Esophagus (tissue), 2 donors: Measurements from ENCODE around the gene ATXN1. TPM values are rescaled to one million over a fixed set of nuclear protein-coding genes. Genes with fewer than 3 reads are reported as not detected.

ENCODE experiments used
- H3K27ac ChIP-seq, 2 donors: one replicate each; pipeline ENCODE4 v1.5.1; 2013; ENCODE audit warnings: low read depth in 2 of 2, mild to moderate bottlenecking in 2 of 2, inconsistent platforms in 1 of 2, low read length in 1 of 2, moderate library complexity in 1 of 2
- H3K27me3 ChIP-seq, 2 donors: one replicate each; pipeline ENCODE4 v1.6.1; 2013; ENCODE audit warnings: low read length in 2 of 2, control low read depth in 1 of 2, mild to moderate bottlenecking in 1 of 2; ENCODE audit not compliant: insufficient read depth in 2 of 2, control insufficient read depth in 1 of 2
- H3K36me3 ChIP-seq, 2 donors: one replicate each; pipeline ENCODE4 v1.6.1; 2013; ENCODE audit warnings: low read length in 1 of 2; ENCODE audit not compliant: control insufficient read depth in 2 of 2, insufficient read depth in 2 of 2
- H3K4me1 ChIP-seq, 2 donors: one replicate each; pipeline ENCODE4 v1.6.1; 2013; ENCODE audit warnings: low read length in 1 of 2; ENCODE audit not compliant: control insufficient read depth in 2 of 2, insufficient read depth in 2 of 2
- H3K4me3 ChIP-seq, 2 donors: one replicate each; pipeline ENCODE4 v1.5.1; 2013; ENCODE audit warnings: low read length in 2 of 2, mild to moderate bottlenecking in 2 of 2, low read depth in 1 of 2, moderate library complexity in 1 of 2
- H3K9me3 ChIP-seq, 2 donors: one replicate each; pipeline ENCODE4 v1.6.1; 2013; ENCODE audit warnings: mild to moderate bottlenecking in 2 of 2, low read depth in 1 of 2, low read length in 1 of 2, moderate library complexity in 1 of 2; ENCODE audit not compliant: control insufficient read depth in 2 of 2, insufficient read depth in 1 of 2
- WGBS, 2 donors: extraction: QIAGEN DNeasy Blood & Tissue Kit; methylation state at CpG; one replicate each; pipeline ENCODE4 v1.1.7; 2013; 5-methylcytosine and 5-hydroxymethylcytosine counted together
- polyA plus RNA-seq, 2 donors: library from polyadenylated mRNA; stranded (reverse); fragments of 200-250 nt; gene quantifications; one replicate each; pipeline ENCODE4 v1.2.3, GENCODE V29; 2013
- donor health status: healthy with polysubstance abuse.
- donor health status: Bipolar disorder and iron deficiency.

Gene ATXN1
- polyA plus RNA-seq, 2 donors, result 4.3 to 8.8 TPM

GRCh38 chr6:16355238-16355637 is 406.0 kb downstream of the ATXN1 start:
- Histone ChIP-seq H3K4me3 (no peak overlapping the region), H3K9me3 (no peaks in the 10 kb centered on the region), H3K4me1 (peaks cover 0 to 5% of the 10 kb centered on the region in 2 donors), H3K36me3 (no peaks in the 10 kb centered on the region), H3K27ac (no peak overlapping the region), H3K27me3 (no peaks in the 10 kb centered on the region)
- 69 to 77% methylated on average over 9 of the region's 9 CpGs for WGBS, 2 donors

- Histone ChIP-seq H3K4me3 (no peak overlapping the region), H3K36me3 (no peaks in the 10 kb centered on the region), H3K27ac (no peak overlapping the region), H3K27me3 (no peaks in the 10 kb centered on the region), H3K4me1 (peaks cover 0 to 5% of the 10 kb centered on the region in 2 donors), H3K9me3 (no peaks in the 10 kb centered on the region)
- WGBS, 2 donors, result 79 to 80% methylated on average over 1 of the region's 1 CpG
These were observed 406.6 kb downstream of the ATXN1 start for GRCh38 chr6:16354692-16355091.

- Histone ChIP-seq H3K4me1 (no peaks in the 10 kb centered on the region), H3K4me3 (no peak overlapping the region), H3K9me3 (no peaks in the 10 kb centered on the region), H3K36me3 (no peaks in the 10 kb centered on the region), H3K27me3 (no peaks in the 10 kb centered on the region), H3K27ac (no peak overlapping the region)
- WGBS, 2 donors, result 95 to 96% methylated on average over 19 of the region's 19 CpGs
These were observed 408.3 kb downstream of the ATXN1 start for GRCh38 chr6:16352821-16353438.

- Histone ChIP-seq H3K4me1 (no peaks in the 10 kb centered on the region), H3K36me3 (no peaks in the 10 kb centered on the region), H3K4me3 (no peak overlapping the region), H3K27ac (peak overlapping the region in 1 of 2 donors; percentile 17), H3K9me3 (no peaks in the 10 kb centered on the region), H3K27me3 (no peaks in the 10 kb centered on the region)
- 57 to 66% methylated on average over 5 of the region's 5 CpGs for WGBS, 2 donors
These were observed 409.0 kb downstream of the ATXN1 start for GRCh38 chr6:16352258-16352635.

- Histone ChIP-seq H3K4me1 (no peaks in the 10 kb centered on the region), H3K4me3 (no peak overlapping the region), H3K27ac (no peak overlapping the region), H3K27me3 (no peaks in the 10 kb centered on the region), H3K36me3 (no peaks in the 10 kb centered on the region), H3K9me3 (no peaks in the 10 kb centered on the region)
- WGBS, 2 donors, result 76 to 79% methylated on average over 2 of the region's 2 CpGs
These were observed 411.7 kb downstream of the ATXN1 start for GRCh38 chr6:16349544-16349943.

GRCh38 chr6:16346831-16347230 is 414.4 kb downstream of the ATXN1 start:
- H3K27ac ChIP-seq, result no peak overlapping the region
- 97 to 98% methylated on average over 32 of the region's 32 CpGs for WGBS, 2 donors
- no peak overlapping the region for H3K4me3 ChIP-seq
- H3K27me3 ChIP-seq, result no peaks in the 10 kb centered on the region
- no peaks in the 10 kb centered on the region for H3K36me3 ChIP-seq
- no peaks in the 10 kb centered on the region for H3K4me1 ChIP-seq
- H3K9me3 ChIP-seq, result no peaks in the 10 kb centered on the region

GRCh38 chr6:16345449-16346330 is 415.6 kb downstream of the ATXN1 start:
- Histone ChIP-seq H3K27ac (peak overlapping the region; percentile 28 to 87), H3K4me1 (no peaks in the 10 kb centered on the region), H3K4me3 (no peak overlapping the region), H3K9me3 (no peaks in the 10 kb centered on the region), H3K27me3 (no peaks in the 10 kb centered on the region), H3K36me3 (no peaks in the 10 kb centered on the region)
- WGBS, 2 donors, result 56 to 61% methylated on average over 16 of the region's 16 CpGs

- Histone ChIP-seq H3K27ac (no peak overlapping the region), H3K4me3 (no peak overlapping the region), H3K9me3 (no peaks in the 10 kb centered on the region), H3K27me3 (no peaks in the 10 kb centered on the region), H3K4me1 (no peaks in the 10 kb centered on the region), H3K36me3 (no peaks in the 10 kb centered on the region)
- WGBS, 2 donors, result 90 to 95% methylated on average over 6 of the region's 6 CpGs
These were observed 416.5 kb downstream of the ATXN1 start for GRCh38 chr6:16344756-16345155.

- Histone ChIP-seq H3K4me3 (no peak overlapping the region), H3K27me3 (no peaks in the 10 kb centered on the region), H3K4me1 (peaks cover 0 to 3% of the 10 kb centered on the region in 2 donors), H3K36me3 (no peaks in the 10 kb centered on the region), H3K9me3 (no peaks in the 10 kb centered on the region), H3K27ac (no peak overlapping the region)
- 96 to 100% methylated on average over 8 of the region's 8 CpGs for WGBS, 2 donors
These were observed 417.7 kb downstream of the ATXN1 start for GRCh38 chr6:16343593-16343992.

GRCh38 chr6:16339265-16339587 is 422.0 kb downstream of the ATXN1 start:
- H3K36me3 ChIP-seq, result no peaks in the 10 kb centered on the region
- H3K4me3 ChIP-seq, result no peak overlapping the region
- H3K4me1 ChIP-seq, result peaks cover 3 to 14% of the 10 kb centered on the region in 2 donors
- no peaks in the 10 kb centered on the region for H3K9me3 ChIP-seq
- H3K27me3 ChIP-seq, result no peaks in the 10 kb centered on the region
- 61 to 71% methylated on average over 3 of the region's 3 CpGs for WGBS, 2 donors
- peak overlapping the region in 1 of 2 donors; percentile 36 for H3K27ac ChIP-seq
